HG03196 (cell line): ENCODE data around the gene LAMA5.

Experiments
- ATAC-seq: cut with Tn5 transposase; IDR thresholded peaks from one replicate; pipeline ENCODE4 v1.9.1; 2021; ENCODE audit not compliant: unreplicated experiment

The LAMA5 gene

GRCh38 chr20:62332421-62332820 lies 34.7 kb downstream of the LAMA5 start:
- no peak for ATAC-seq

GRCh38 chr20:62331347-62331746 lies 35.8 kb downstream of the LAMA5 start:
- no peak for ATAC-seq

GRCh38 chr20:62330576-62331317 lies 36.4 kb downstream of the LAMA5 start:
- no peak for ATAC-seq

- ATAC-seq, result no peak
Observed at GRCh38 chr20:62329389-62330377, 37.4 kb downstream of the LAMA5 start.

- no peak for ATAC-seq
Observed at GRCh38 chr20:62328684-62329388, 38.3 kb downstream of the LAMA5 start.

GRCh38 chr20:62327726-62328495 lies 39.2 kb downstream of the LAMA5 start:
- ATAC-seq, result no peak

GRCh38 chr20:62326959-62327725 lies 40.0 kb downstream of the LAMA5 start:
- ATAC-seq, result no peak

GRCh38 chr20:62326559-62326958 lies 40.6 kb downstream of the LAMA5 start:
- ATAC-seq, result no peak

- ATAC-seq, result no peak
Observed at GRCh38 chr20:62325172-62325905, 41.8 kb downstream of the LAMA5 start.

- ATAC-seq, result no peak
Observed at GRCh38 chr20:62323980-62324906, 42.9 kb downstream of the LAMA5 start.

- no peak for ATAC-seq
Observed at GRCh38 chr20:62323146-62323979, 43.7 kb downstream of the LAMA5 start.

- ATAC-seq, result no peak
Observed at GRCh38 chr20:62322492-62323041, 44.5 kb downstream of the LAMA5 start.

- no peak for ATAC-seq
Observed at GRCh38 chr20:62321975-62322374, 45.1 kb downstream of the LAMA5 start.

- no peak for ATAC-seq
Observed at GRCh38 chr20:62321521-62321948, 45.6 kb downstream of the LAMA5 start.

GRCh38 chr20:62320581-62321354 lies 46.3 kb downstream of the LAMA5 start:
- no peak for ATAC-seq

GRCh38 chr20:62319346-62319909 lies 47.7 kb downstream of the LAMA5 start:
- no peak for ATAC-seq
